ENCODE data around the gene SLC35G6.
A peak's percentile ranks its signal among the peaks of the same experiment; 100 is the strongest.
"Not testable (repeated sequence)": the region's sequence is repeated elsewhere in the genome, so short reads cannot be mapped to it uniquely, and the experiment has no call there.

SLC35G6 gene

GRCh38 chr17:7479213-7480088, 1.8 kb upstream of the SLC35G6 start, which contains the start of gene ZBTB4:
ZBTB4 (minus strand) TSS chr17:7479631; CDS start chr17:7466801, 12,830 bp downstream.
- ATAC-seq (ENCODE audit: low read depth): no peak
- Histone ChIP-seq H3K36me3 (ENCODE audit: low read depth) (peaks cover 7% of the 10 kb centered on the region; the same call in 1 of the 2 replicates), H3K9me3 (ENCODE audit: severe bottlenecking) (no peaks in the 10 kb centered on the region), H3K27me3 (ENCODE audit: insufficient read depth, poor library complexity, severe bottlenecking) (no peaks in the 10 kb centered on the region), H3K27ac (ENCODE audit: poor library complexity, severe bottlenecking) (peak within 1 kb of the TSS; percentile 95), H3K4me3 (ENCODE audit: severe bottlenecking) (peak within 1 kb of the TSS; percentile 62), H3K4me1 (ENCODE audit: insufficient read depth, poor library complexity, severe bottlenecking) (peaks cover 24% of the 10 kb centered on the region)
- TF ChIP-seq CTCF (IDR thresholded peaks at IDR 0.05; ENCODE audit: poor library complexity, severe bottlenecking): no peak
- no peak for DNase-seq (ENCODE audit: low spot score)

- Histone ChIP-seq H3K4me1 (ENCODE audit: insufficient read depth, poor library complexity, severe bottlenecking) (peaks cover 22% of the 10 kb centered on the region), H3K27me3 (ENCODE audit: insufficient read depth, poor library complexity, severe bottlenecking) (no peaks in the 10 kb centered on the region), H3K4me3 (ENCODE audit: severe bottlenecking) (peak overlapping the region; percentile 62), H3K27ac (ENCODE audit: poor library complexity, severe bottlenecking) (peak overlapping the region; percentile 95), H3K36me3 (ENCODE audit: low read depth) (peaks cover 5% of the 10 kb centered on the region; the same call in 1 of the 2 replicates), H3K9me3 (ENCODE audit: severe bottlenecking) (no peaks in the 10 kb centered on the region)
- DNase-seq (ENCODE audit: low spot score) (no peak), ATAC-seq (ENCODE audit: low read depth) (no peak)
- TF ChIP-seq CTCF (IDR thresholded peaks at IDR 0.05; ENCODE audit: poor library complexity, severe bottlenecking): no peak
Observed at GRCh38 chr17:7480089-7480384, 1.2 kb upstream of the SLC35G6 start.

GRCh38 chr17:7481842-7482741, 846 bp downstream of the SLC35G6 start:
- H3K36me3 ChIP-seq (ENCODE audit: low read depth); DNase-seq (ENCODE audit: low spot score); ATAC-seq (ENCODE audit: low read depth); H3K4me3 ChIP-seq (ENCODE audit: severe bottlenecking); H3K27me3 ChIP-seq (ENCODE audit: insufficient read depth, poor library complexity, severe bottlenecking); H3K9me3 ChIP-seq (ENCODE audit: severe bottlenecking): not testable (repeated sequence)
- Histone ChIP-seq H3K27ac (ENCODE audit: poor library complexity, severe bottlenecking) (peak overlapping the region; percentile 95), H3K4me1 (ENCODE audit: insufficient read depth, poor library complexity, severe bottlenecking) (peaks cover 17% of the 10 kb centered on the region)

GRCh38 chr17:7482742-7483088, 1.5 kb downstream of the SLC35G6 start:
- not testable (repeated sequence) for H3K27me3 ChIP-seq (ENCODE audit: insufficient read depth, poor library complexity, severe bottlenecking); ATAC-seq (ENCODE audit: low read depth); H3K9me3 ChIP-seq (ENCODE audit: severe bottlenecking); H3K4me3 ChIP-seq (ENCODE audit: severe bottlenecking); H3K36me3 ChIP-seq (ENCODE audit: low read depth); DNase-seq (ENCODE audit: low spot score)
- Histone ChIP-seq H3K4me1 (ENCODE audit: insufficient read depth, poor library complexity, severe bottlenecking) (peaks cover 14% of the 10 kb centered on the region), H3K27ac (ENCODE audit: poor library complexity, severe bottlenecking) (peak overlapping the region; percentile 84)

- DNase-seq (ENCODE audit: low spot score) (peak; percentile 89), ATAC-seq (ENCODE audit: low read depth) (peak; percentile 57)
- Histone ChIP-seq H3K27ac (ENCODE audit: poor library complexity, severe bottlenecking) (peak overlapping the region; percentile 84), H3K4me1 (ENCODE audit: insufficient read depth, poor library complexity, severe bottlenecking) (peaks cover 14% of the 10 kb centered on the region), H3K4me3 (ENCODE audit: severe bottlenecking) (peak overlapping the region; percentile 72), H3K36me3 (ENCODE audit: low read depth) (0 out of 2 replicates have a peak, but pooled peaks cover 3% of the 10 kb centered on the region), H3K9me3 (ENCODE audit: severe bottlenecking) (no peaks in the 10 kb centered on the region), H3K27me3 (ENCODE audit: insufficient read depth, poor library complexity, severe bottlenecking) (no peaks in the 10 kb centered on the region)
- TF ChIP-seq CTCF (IDR thresholded peaks at IDR 0.05; ENCODE audit: poor library complexity, severe bottlenecking): no peak
Observed at GRCh38 chr17:7483255-7484066, 2.2 kb downstream of the SLC35G6 start.
